H1 (cell line): ENCODE results near the gene TADA3. TPM values are rescaled to one million over a fixed set of nuclear protein-coding genes. Genes with fewer than 3 reads are reported as not detected.

Experiments used
- CTCF ChIA-PET: fragments of 300-600 bp; sonication (Branson Sonifier 250); formaldehyde crosslinking; loops from one replicate; lab custom pipeline; 2021; ENCODE audit not compliant: partially characterized antibody; lab: Charles Lee
- POLR2A ChIA-PET: fragments of 300-600 bp; sonication (Branson Sonifier 250); formaldehyde crosslinking; loops from one replicate; lab custom pipeline; 2021; ENCODE audit warnings: inconsistent platforms; ENCODE audit not compliant: partially characterized antibody; lab: Charles Lee
- DNase-seq, 2 experiments: peaks; one replicate each; pipeline versions ENCODE4 v3.0.0 to v3.0.0-alpha.2; 2010 to 2022; ENCODE audit warnings: low spot score in 2 of 2, low read depth in 1 of 2, mixed read lengths in 1 of 2
- FAIRE-seq: peaks from 2 replicates; lab custom pipeline; 2011; peaks lifted over from hg19 to GRCh38; lab: Jason Lieb, UNC
- H2AFZ ChIP-seq: 2 replicates; pipeline ENCODE4 v1.8.1; 2012; ENCODE audit warnings: low read length, inconsistent platforms
- H2AK5ac ChIP-seq: 2 replicates; pipeline ENCODE4 v1.6.1; 2013; ENCODE audit warnings: low read depth, low read length
- H2BK120ac ChIP-seq: replicated peaks from 2 replicates; pipeline ENCODE3; 2013; ENCODE audit warnings: low read depth, low read length, inconsistent platforms
- H2BK12ac ChIP-seq: 2 replicates; pipeline ENCODE4 v1.6.1; 2013; ENCODE audit warnings: low read depth, low read length
- H2BK15ac ChIP-seq: 2 replicates; pipeline ENCODE4 v1.6.1; 2013; ENCODE audit warnings: low read length
- H2BK20ac ChIP-seq: 2 replicates; pipeline ENCODE4 v1.6.1; 2013; ENCODE audit warnings: low read length
- H2BK5ac ChIP-seq: 2 replicates; pipeline ENCODE4 v1.6.1; 2013; ENCODE audit warnings: low read depth, low read length
- H3K14ac ChIP-seq: 2 replicates; pipeline ENCODE4 v1.6.1; 2013; ENCODE audit warnings: inconsistent platforms; ENCODE audit not compliant: insufficient read length
- H3K18ac ChIP-seq: 2 replicates; pipeline ENCODE4 v1.6.1; 2013; ENCODE audit warnings: low read length; ENCODE audit errors: extremely low read depth
- H3K23ac ChIP-seq: 2 replicates; pipeline ENCODE4 v1.6.1; 2013; ENCODE audit warnings: inconsistent platforms; ENCODE audit not compliant: insufficient read length
- H3K23me2 ChIP-seq: 2 replicates; pipeline ENCODE4 v1.6.1; 2013; ENCODE audit warnings: low read depth, low read length
- H3K27ac ChIP-seq: 2 replicates; pipeline ENCODE4 v1.6.1; 2011; ENCODE audit warnings: low read depth, low read length, inconsistent platforms
- H3K27me3 ChIP-seq, 4 experiments: replicated peaks in 1 of 4; 1 replicate in 1 of 4; 2 replicates in 3 of 4; pipeline versions ENCODE4 v1.6.1 to v1.8.1; 2011 to 2013; ENCODE audit warnings: low read length in 3 of 4, mild to moderate bottlenecking in 3 of 4, inconsistent platforms in 2 of 4, mixed read lengths in 2 of 4, moderate library complexity in 1 of 4; ENCODE audit not compliant: control insufficient read depth in 3 of 4, insufficient read depth in 3 of 4; ENCODE audit errors: extremely low read depth in 1 of 4
- H3K36me3 ChIP-seq, 4 experiments: 2 replicates each; pipeline versions ENCODE4 v1.6.1 to v1.8.1; 2011 to 2013; ENCODE audit warnings: mild to moderate bottlenecking in 4 of 4, low read length in 3 of 4, moderate library complexity in 2 of 4, control low read depth in 1 of 4, inconsistent platforms in 1 of 4; ENCODE audit not compliant: insufficient read depth in 4 of 4, control insufficient read depth in 2 of 4
- H3K4ac ChIP-seq: replicated peaks from 2 replicates; pipeline ENCODE3; 2013; ENCODE audit warnings: low read length, low read depth, mixed read lengths, inconsistent platforms; ENCODE audit not compliant: insufficient read length
- H3K4me1 ChIP-seq, 4 experiments: replicated peaks in 1 of 4; 1 replicate in 1 of 4; 2 replicates in 3 of 4; pipeline versions ENCODE4 v1.6.1 to v1.8.1; 2011 to 2013; ENCODE audit warnings: low read length in 3 of 4, inconsistent platforms in 2 of 4, mixed read lengths in 1 of 4; ENCODE audit not compliant: insufficient read depth in 4 of 4, control insufficient read depth in 3 of 4
- H3K4me2 ChIP-seq, 2 experiments: 2 replicates each; pipeline versions ENCODE4 v1.6.1 to v1.8.1; 2011 to 2013; ENCODE audit warnings: low read depth in 2 of 2, low read length in 2 of 2, control low read depth in 1 of 2, inconsistent platforms in 1 of 2, mild to moderate bottlenecking in 1 of 2; ENCODE audit not compliant: insufficient read depth in 1 of 2
- H3K4me3 ChIP-seq, 4 experiments: fragments of 200-600, 300-600 bp in 1 of 4; sonication (generic), shearing (Covaris generic), sonication (Bioruptor Twin) in 1 of 4; 2 replicates each; pipeline versions ENCODE4 v1.5.1 to v1.8.1; 2011 to 2016; ENCODE audit warnings: low read length in 4 of 4, low read depth in 3 of 4, control low read depth in 2 of 4, inconsistent platforms in 2 of 4, mild to moderate bottlenecking in 2 of 4, mixed read lengths in 1 of 4, moderate library complexity in 1 of 4; ENCODE audit not compliant: insufficient read depth in 2 of 4; ENCODE audit errors: extremely low read depth in 1 of 4
- H3K56ac ChIP-seq: replicated peaks from 2 replicates; pipeline ENCODE3; 2013; ENCODE audit warnings: low read depth, mild to moderate bottlenecking, mixed read lengths, low read length, inconsistent platforms; ENCODE audit not compliant: insufficient read length
- H3K79me1 ChIP-seq: 2 replicates; pipeline ENCODE4 v1.6.1; 2013; ENCODE audit warnings: low read depth, low read length, control low read depth
- H3K79me2 ChIP-seq, 2 experiments: 2 replicates each; pipeline versions ENCODE4 v1.6.1 to v1.8.1; 2012 to 2013; ENCODE audit warnings: low read length in 2 of 2, mild to moderate bottlenecking in 2 of 2, inconsistent platforms in 1 of 2; ENCODE audit not compliant: insufficient read depth in 2 of 2, control insufficient read depth in 1 of 2
- H3K9ac ChIP-seq, 4 experiments: replicated peaks in 1 of 4; 1 replicate in 1 of 4; 2 replicates in 3 of 4; pipeline versions ENCODE4 v1.6.1 to v1.8.1; 2011 to 2013; ENCODE audit warnings: low read depth in 3 of 4, low read length in 3 of 4, control low read depth in 2 of 4, mild to moderate bottlenecking in 2 of 4, moderate library complexity in 2 of 4, inconsistent platforms in 1 of 4; ENCODE audit errors: extremely low read depth in 1 of 4
- H3K9me3 ChIP-seq, 2 experiments: 2 replicates each; pipeline versions ENCODE4 v1.6.1 to v1.8.1; 2012 to 2013; ENCODE audit warnings: mild to moderate bottlenecking in 2 of 2, moderate library complexity in 2 of 2, control low read depth in 1 of 2, inconsistent platforms in 1 of 2, low read depth in 1 of 2, low read length in 1 of 2, mixed read lengths in 1 of 2; ENCODE audit not compliant: insufficient read depth in 2 of 2
- H4K20me1 ChIP-seq, 2 experiments: replicated peaks in 1 of 2; 2 replicates each; pipeline versions ENCODE3 to v1.8.1; 2011 to 2013; ENCODE audit warnings: inconsistent platforms in 2 of 2, low read length in 2 of 2, mild to moderate bottlenecking in 1 of 2; ENCODE audit not compliant: insufficient read depth in 2 of 2, control insufficient read depth in 1 of 2
- H4K5ac ChIP-seq: 2 replicates; pipeline ENCODE4 v1.6.1; 2013; ENCODE audit warnings: low read length, low read depth, mixed read lengths, inconsistent platforms; ENCODE audit not compliant: insufficient read length
- H4K8ac ChIP-seq: 2 replicates; pipeline ENCODE4 v1.8.0; 2013; ENCODE audit warnings: mild to moderate bottlenecking, moderate library complexity, low read length, inconsistent platforms; ENCODE audit not compliant: insufficient read depth; ENCODE audit errors: extremely low read depth
- H4K91ac ChIP-seq: replicated peaks from 2 replicates; pipeline ENCODE3; 2013; ENCODE audit warnings: low read length, mixed read lengths, inconsistent platforms; ENCODE audit not compliant: insufficient read length
- EZH2 ChIP-seq: fragments of 200-600 bp; sonication (generic); IDR thresholded peaks from 2 replicates; pipeline ENCODE4 v1.7.1; 2012; ENCODE audit warnings: low read depth, mild to moderate bottlenecking, moderate library complexity, low read length, inconsistent platforms; ENCODE audit not compliant: severe bottlenecking
- SIX5 ChIP-seq: IDR thresholded peaks from 2 replicates; pipeline ENCODE4 v1.6.1; 2011; ENCODE audit warnings: mild to moderate bottlenecking, low read depth, low read length
- WGBS, 2 experiments: shearing (Covaris generic) in 1 of 2; methylation state at CpG; one replicate each; pipeline versions ENCODE4 v1.1.6 to v1.1.7; 2013 to 2015; ENCODE audit warnings: low lambda C conversion rate in 2 of 2, mixed read lengths in 2 of 2, inconsistent platforms in 1 of 2, low coverage in 1 of 2, missing lambda C conversion rate in 1 of 2; ENCODE audit not compliant: insufficient replicate concordance in 2 of 2, insufficient coverage in 1 of 2, insufficient read length in 1 of 2; ENCODE audit errors: extremely low coverage in 1 of 2, missing lambda C conversion rate in 1 of 2; 5-methylcytosine and 5-hydroxymethylcytosine counted together
- polyA plus RNA-seq, 7 experiments: library from polyadenylated mRNA; depleted of rRNA in 3 of 7; stranded (reverse) in 5 of 7; unstranded in 2 of 7; fragments of >200 nt in 5 of 7; fragments of 200-250 nt in 2 of 7; gene quantifications; 1 replicate in 5 of 7; 2 replicates in 1 of 7; 4 replicates in 1 of 7; pipeline versions ENCODE4 v1.2.1 to v1.2.3, GENCODE V29; 2011 to 2013; ENCODE audit warnings: missing spikeins in 2 of 7, mixed read lengths in 2 of 7
- total RNA-seq: library from RNA; stranded (reverse); fragmentation: NEBNext Ultra II Directional; extraction: Animal tissue kit (Norgen Biotek cat#: 25700); gene quantifications from 2 replicates; pipeline ENCODE4 v1.2.1, GENCODE V29; 2021

Gene TADA3
- total and polyA plus RNA-seq, 2 of the 8 experiments (the other 6 are each of a cell fraction or from before 2014, with no cell fraction given): 43.4 to 50.3 TPM

- ChIA-PET POLR2A (interaction anchor here (0.6 to 6.7 kb wide), 2 partner anchors 10 to 27 kb away, joined by 3 to 56 read pairs; partner anchors contain the start of genes BRPF1 and CAMK1), CTCF (interaction anchor here (1.6 kb wide), 1 partner anchor 15 kb away, joined by 6 read pairs; no protein-coding TSS in a partner anchor)
- no peaks in the 10 kb centered on the region for H3K79me2 ChIP-seq
- H3K4me3 ChIP-seq: no peak overlapping the region
- no peak for TF ChIP-seq SIX5
- no peak for TF ChIP-seq EZH2
- no peak overlapping the region for H3K14ac ChIP-seq
- H3K9me3 ChIP-seq: no peaks in the 10 kb centered on the region
- H3K79me1 ChIP-seq: peaks cover 5% of the 10 kb centered on the region; the same call in 1 of the 2 replicates
- FAIRE-seq (no peak), DNase-seq (no peak)
- no peak overlapping the region for H3K18ac ChIP-seq
- no peaks in the 10 kb centered on the region for H3K4me1 ChIP-seq
- no peak overlapping the region for H3K4ac ChIP-seq
- H2AFZ ChIP-seq: no peak overlapping the region
- no peaks in the 10 kb centered on the region for H3K23me2 ChIP-seq
- H3K56ac ChIP-seq: no peak overlapping the region
- no peak overlapping the region for H2BK20ac ChIP-seq
- H3K4me2 ChIP-seq: no peak overlapping the region
- no peak overlapping the region for H4K91ac ChIP-seq
- no peak overlapping the region for H3K23ac ChIP-seq
- WGBS, 2 experiments: 92% methylated on average over 1 of the region's 1 CpG; no CpG with 5 or more reads in 1 of the 2 experiments
- peaks cover 65 to 98% (median 92%) of the 10 kb centered on the region in 4 experiments for H3K36me3 ChIP-seq
- no peak overlapping the region for H2BK12ac ChIP-seq
- peaks cover 2 to 14% of the 10 kb centered on the region in 2 experiments for H4K20me1 ChIP-seq
- H3K9ac ChIP-seq: no peak overlapping the region
- H2BK15ac ChIP-seq: no peak overlapping the region
- H4K8ac ChIP-seq: no peak overlapping the region; the same call in 1 of the 2 replicates
- H4K5ac ChIP-seq: no peak overlapping the region
- H2AK5ac ChIP-seq: no peak overlapping the region
- no peak overlapping the region for H2BK120ac ChIP-seq
- H2BK5ac ChIP-seq: no peak overlapping the region
- H3K27ac ChIP-seq: no peak overlapping the region
- 0 out of 7 replicates have a peak, but pooled peaks cover 0 to 2% (median 0%) of the 10 kb centered on the region in 4 experiments for H3K27me3 ChIP-seq
These were observed 49.7 kb downstream of the TADA3 start for GRCh38 chr3:9742560-9742959.
